H1 (cell line): ENCODE results near the gene MTPN. TPM values are rescaled to one million over a fixed set of nuclear protein-coding genes. Genes with fewer than 3 reads are reported as not detected.

Experiments used
- MAFK ChIP-seq: IDR thresholded peaks from 2 replicates; pipeline ENCODE4 v1.6.1; 2012; ENCODE audit warnings: low read depth, mild to moderate bottlenecking, improper control_type of control experiment, low read length
- polyA plus RNA-seq, 7 experiments: library from polyadenylated mRNA; depleted of rRNA in 3 of 7; stranded (reverse) in 5 of 7; unstranded in 2 of 7; fragments of >200 nt in 5 of 7; fragments of 200-250 nt in 2 of 7; gene quantifications; 1 replicate in 5 of 7; 2 replicates in 1 of 7; 4 replicates in 1 of 7; pipeline versions ENCODE4 v1.2.1 to v1.2.3, GENCODE V29; 2011 to 2013; ENCODE audit warnings: missing spikeins in 2 of 7, mixed read lengths in 2 of 7
- total RNA-seq: library from RNA; stranded (reverse); fragmentation: NEBNext Ultra II Directional; extraction: Animal tissue kit (Norgen Biotek cat#: 25700); gene quantifications from 2 replicates; pipeline ENCODE4 v1.2.1, GENCODE V29; 2021
- TF ChIP-seq, protein P1 (sequence below): IDR thresholded peaks from 2 replicates; pipeline ENCODE4 v1.6.1; 2011; ENCODE audit warnings: low read length, improper control_type of control experiment

MTPN gene
- total and polyA plus RNA-seq, 2 of the 8 experiments (the other 6 are each of a cell fraction or from before 2014, with no cell fraction given), result 33.0 to 101 TPM

DNA sequence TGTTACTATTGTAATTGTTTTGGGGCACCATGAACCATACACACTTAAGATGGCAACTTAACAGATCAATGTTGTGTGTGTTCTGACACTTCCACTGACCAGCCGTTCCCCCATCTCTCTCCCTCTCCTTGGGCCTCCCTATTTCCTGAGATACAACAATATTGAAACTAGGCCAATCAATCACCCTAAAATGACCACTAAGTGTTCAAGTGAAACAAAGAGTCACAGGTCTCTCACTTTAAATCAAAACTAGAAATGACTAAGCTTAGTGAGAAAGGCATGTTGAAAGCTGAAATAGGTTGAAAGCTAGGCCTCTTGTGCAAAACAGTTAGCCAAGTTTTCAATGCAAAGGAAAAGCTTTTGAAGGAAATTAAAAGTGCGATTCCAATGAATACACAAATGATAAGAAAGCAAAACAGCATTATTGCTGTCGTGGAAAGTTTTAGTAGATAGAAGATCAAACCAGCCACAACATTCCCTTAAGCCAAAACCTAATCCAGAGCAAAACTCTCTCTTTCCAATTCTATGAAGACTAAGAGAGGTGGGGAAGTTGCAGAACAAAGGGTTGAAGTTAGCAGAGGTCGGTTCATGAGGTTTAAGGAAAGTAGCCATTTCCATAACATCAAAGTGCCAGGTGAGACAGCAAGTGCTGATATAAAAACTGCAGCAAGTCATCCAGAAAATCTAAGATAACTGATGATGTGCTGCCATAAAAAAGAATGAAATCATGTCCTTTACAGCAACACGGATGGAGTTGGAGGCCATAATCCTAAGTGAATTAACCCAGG lies 90.6 kb downstream of the MTPN start (continued):
- TF ChIP-seq, protein P1, sequence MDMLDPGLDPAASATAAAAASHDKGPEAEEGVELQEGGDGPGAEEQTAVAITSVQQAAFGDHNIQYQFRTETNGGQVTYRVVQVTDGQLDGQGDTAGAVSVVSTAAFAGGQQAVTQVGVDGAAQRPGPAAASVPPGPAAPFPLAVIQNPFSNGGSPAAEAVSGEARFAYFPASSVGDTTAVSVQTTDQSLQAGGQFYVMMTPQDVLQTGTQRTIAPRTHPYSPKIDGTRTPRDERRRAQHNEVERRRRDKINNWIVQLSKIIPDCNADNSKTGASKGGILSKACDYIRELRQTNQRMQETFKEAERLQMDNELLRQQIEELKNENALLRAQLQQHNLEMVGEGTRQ, result no peak
- no peak for TF ChIP-seq MAFK
